Activated CD8-positive, alpha-beta memory T cell treated with anti-CD3 and anti-CD28 coated beads for 4 hours (primary cell): Measurements from ENCODE around the gene AKR1B1.

Source experiments
- DNase-seq, 2 donors: peaks; one replicate each; pipeline ENCODE4 v3.0.0-alpha.2; 2020; ENCODE audit warnings: low read depth in 2 of 2

The AKR1B1 gene

GRCh38 chr7:134419085-134419484 is 39.8 kb downstream of the AKR1B1 start:
- DNase-seq = no peak

- DNase-seq = no peak
Measured at GRCh38 chr7:134415700-134416099, 43.2 kb downstream of the AKR1B1 start.

GRCh38 chr7:134414109-134414508 is 44.8 kb downstream of the AKR1B1 start:
- DNase-seq = no peak

GRCh38 chr7:134407311-134407710 is 51.6 kb downstream of the AKR1B1 start:
- no peak for DNase-seq

GRCh38 chr7:134406431-134406830 is 52.5 kb downstream of the AKR1B1 start:
- no peak for DNase-seq

GRCh38 chr7:134405299-134405698 is 53.6 kb downstream of the AKR1B1 start:
- DNase-seq = no peak

- DNase-seq = no peak
Measured at GRCh38 chr7:134403062-134403461, 55.8 kb downstream of the AKR1B1 start.

GRCh38 chr7:134400859-134401258 is 58.0 kb downstream of the AKR1B1 start:
- DNase-seq = no peak

GRCh38 chr7:134396031-134396430 is 62.9 kb downstream of the AKR1B1 start:
- DNase-seq = no peak

GRCh38 chr7:134395604-134396003 is 63.3 kb downstream of the AKR1B1 start:
- DNase-seq = no peak

- no peak for DNase-seq
Measured at GRCh38 chr7:134394056-134394455, 64.8 kb downstream of the AKR1B1 start.
